Aorta (tissue), 5 donors: Measurements from ENCODE around the gene SMYD2. TPM values are rescaled to one million over a fixed set of nuclear protein-coding genes. Genes with fewer than 3 reads are reported as not detected.

Source experiments
- ATAC-seq: fragments of 200-7000 bp; cut with Tn5 transposase; one replicate; pipeline ENCODE4 v1.9.1; 2022; ENCODE audit warnings: moderate library complexity; ENCODE audit not compliant: low FRiP score
- DNase-seq, 2 donors: peaks; one replicate each; pipeline ENCODE4 v3.0.0-alpha.2; 2020
- H3K27ac ChIP-seq, 2 donors: one replicate each; pipeline ENCODE4 v1.5.1; 2013; ENCODE audit warnings: low read length in 2 of 2, mild to moderate bottlenecking in 2 of 2, moderate library complexity in 2 of 2, control low read depth in 1 of 2, inconsistent platforms in 1 of 2, low read depth in 1 of 2
- H3K27me3 ChIP-seq, 2 donors: one replicate each; pipeline ENCODE4 v1.6.1; 2013; ENCODE audit warnings: control low read depth in 1 of 2, low read length in 1 of 2, mild to moderate bottlenecking in 1 of 2, moderate library complexity in 1 of 2; ENCODE audit not compliant: insufficient read depth in 2 of 2, control insufficient read depth in 1 of 2
- H3K36me3 ChIP-seq, 2 donors: one replicate each; pipeline ENCODE4 v1.6.1; 2013; ENCODE audit warnings: control low read depth in 1 of 2, low read length in 1 of 2, mild to moderate bottlenecking in 1 of 2; ENCODE audit not compliant: insufficient read depth in 2 of 2, control insufficient read depth in 1 of 2
- H3K4me1 ChIP-seq, 2 donors: one replicate each; pipeline ENCODE4 v1.6.1; 2013; ENCODE audit warnings: low read length in 2 of 2, control low read depth in 1 of 2, mild to moderate bottlenecking in 1 of 2, moderate library complexity in 1 of 2; ENCODE audit not compliant: insufficient read depth in 2 of 2, control insufficient read depth in 1 of 2
- H3K4me3 ChIP-seq, 2 donors: one replicate each; pipeline ENCODE4 v1.5.1; 2013; ENCODE audit warnings: low read length in 2 of 2, control low read depth in 1 of 2, mild to moderate bottlenecking in 1 of 2
- H3K9me3 ChIP-seq: one replicate; pipeline ENCODE4 v1.6.1; 2013; ENCODE audit warnings: mild to moderate bottlenecking, low read length; ENCODE audit not compliant: control insufficient read depth
- WGBS, 2 donors: extraction: QIAGEN DNeasy Blood & Tissue Kit; methylation state at CpG; one replicate each; pipeline ENCODE4 v1.1.7; 2013; 5-methylcytosine and 5-hydroxymethylcytosine counted together
- intact Hi-C, 2 donors: fragments of 100-400 bp; cut with DNase I; formaldehyde crosslinking; loops; one replicate each; pipeline versions ENCODE4 v1.14.2 to v1.15.0; 2022
- polyA plus RNA-seq, 2 donors: library from polyadenylated mRNA; stranded (reverse); fragments of 200-250 nt; gene quantifications; one replicate each; pipeline ENCODE4 v1.2.3, GENCODE V29; 2013
- total RNA-seq, 2 donors: library from RNA; stranded (reverse); fragmentation: NEBNext Ultra II Directional; extraction: Animal tissue kit (Norgen Biotek cat#: 25700); gene quantifications; one replicate each; pipeline ENCODE4 v1.2.1, GENCODE V29; 2021
- donor health status: healthy with polysubstance abuse.
- donor health status: Bipolar disorder and iron deficiency.
- donor health status: DM: no; HTN: no; CAD: no.
- donor health status: DM: no; HTN: no; CAD: no.
- donor health status: DM: yes; HTN: yes; CAD: no.

Gene SMYD2
- total and polyA plus RNA-seq, 4 donors = 11.9 to 18.3 (median 12.8) TPM

DNA sequence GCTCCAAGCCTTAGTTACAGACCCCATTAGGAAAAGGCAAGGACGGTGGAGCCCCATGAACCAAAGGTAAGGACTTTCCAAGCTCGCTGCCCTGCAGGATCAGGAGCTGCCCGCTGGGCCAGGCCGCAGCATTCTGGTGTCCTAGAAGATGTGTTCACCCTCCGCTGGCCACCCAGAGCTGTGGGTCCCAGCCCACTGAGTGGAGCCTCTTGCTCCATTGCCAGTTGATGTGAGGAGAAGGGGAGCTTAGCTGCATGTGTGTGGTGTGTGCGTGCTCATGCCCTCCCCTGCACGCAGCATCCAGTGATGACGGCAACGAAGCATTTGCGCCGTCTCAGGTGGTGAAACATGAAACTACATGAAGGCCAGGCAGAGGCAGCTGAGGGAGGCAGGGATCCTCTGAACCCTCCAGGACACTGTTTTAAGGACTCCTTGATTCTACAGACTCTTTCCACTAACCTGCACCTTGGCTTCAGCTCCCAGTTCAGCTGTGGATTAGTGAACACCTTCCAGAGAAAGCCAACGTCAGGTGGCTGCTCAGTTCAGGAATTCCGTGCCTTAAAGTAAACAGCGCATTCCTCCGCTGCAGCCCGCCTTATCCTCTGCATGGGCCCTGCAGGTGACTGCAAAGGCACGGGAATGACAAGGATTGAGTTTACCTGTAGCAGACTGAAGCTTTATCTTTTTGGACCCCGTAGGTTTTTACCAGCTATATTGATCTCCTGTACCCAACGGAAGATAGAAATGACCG, 48.7 kb downstream of the SMYD2 start:
- no peaks in the 10 kb centered on the region for H3K9me3 ChIP-seq
- no peak for ATAC-seq
- no peaks in the 10 kb centered on the region for H3K27me3 ChIP-seq
- no peak overlapping the region for H3K27ac ChIP-seq
- intact Hi-C loops = loop anchor here (1.0 to 5.0 kb wide), 5 partner anchors 52 to 115 kb away; no protein-coding TSS in a partner anchor
- no peak for DNase-seq
- no peak overlapping the region for H3K4me3 ChIP-seq
- 93 to 94% methylated on average over 20 of the region's 20 CpGs for WGBS, 2 donors
- H3K4me1 ChIP-seq = no peaks in the 10 kb centered on the region
- no peaks in the 10 kb centered on the region for H3K36me3 ChIP-seq

DNA sequence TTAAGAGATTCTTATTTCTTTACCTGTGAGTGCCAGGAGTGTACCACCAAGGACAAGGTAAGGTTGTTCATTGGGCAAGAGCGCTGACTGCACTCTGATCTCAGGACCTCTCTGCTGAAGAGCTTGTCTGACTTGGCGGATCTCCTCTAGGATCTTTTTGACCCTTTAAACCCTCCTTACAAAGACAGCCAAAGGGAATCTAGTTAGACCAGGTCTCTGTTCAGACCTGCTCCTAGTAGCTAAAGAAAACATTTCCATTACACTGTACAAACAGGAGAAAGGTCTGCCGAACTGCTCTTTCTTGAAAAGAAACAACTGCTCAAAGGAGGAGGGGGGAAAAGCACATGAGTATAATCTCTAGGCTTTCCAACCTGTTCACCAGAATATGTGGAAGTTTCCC, 49.3 kb downstream of the SMYD2 start:
- no peak overlapping the region for H3K27ac ChIP-seq
- 84 to 92% methylated on average over 3 of the region's 3 CpGs for WGBS, 2 donors
- H3K9me3 ChIP-seq = no peaks in the 10 kb centered on the region
- H3K27me3 ChIP-seq = no peaks in the 10 kb centered on the region
- ATAC-seq (no peak), DNase-seq (no peak)
- intact Hi-C loops = no loop called here
- H3K4me1 ChIP-seq = no peaks in the 10 kb centered on the region
- no peaks in the 10 kb centered on the region for H3K36me3 ChIP-seq
- no peak overlapping the region for H3K4me3 ChIP-seq

DNA sequence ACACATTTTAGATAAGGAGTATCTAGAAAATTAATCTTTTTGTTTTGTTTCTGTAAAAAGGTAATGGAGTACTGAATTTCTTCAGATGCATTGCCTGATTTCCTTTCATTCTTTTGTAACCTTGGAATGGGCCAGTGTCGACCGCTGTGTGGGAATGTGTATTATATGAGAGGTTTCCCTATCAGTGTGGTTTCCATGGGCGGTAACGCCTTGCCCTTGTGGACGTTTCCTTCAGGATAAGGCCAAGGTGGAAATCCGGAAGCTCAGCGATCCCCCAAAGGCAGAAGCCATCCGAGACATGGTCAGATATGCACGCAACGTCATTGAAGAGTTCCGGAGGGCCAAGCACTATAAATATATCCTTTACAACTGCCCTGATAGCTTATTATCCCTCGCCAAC, 49.8 kb downstream of the SMYD2 start:
- H3K27ac ChIP-seq = no peak overlapping the region
- 91 to 93% methylated on average over 12 of the region's 12 CpGs for WGBS, 2 donors
- H3K9me3 ChIP-seq = no peaks in the 10 kb centered on the region
- H3K4me3 ChIP-seq = no peak overlapping the region
- H3K4me1 ChIP-seq = no peaks in the 10 kb centered on the region
- no peaks in the 10 kb centered on the region for H3K27me3 ChIP-seq
- H3K36me3 ChIP-seq = no peaks in the 10 kb centered on the region
- intact Hi-C loops = no loop called here
- DNase-seq (no peak), ATAC-seq (no peak)

DNA sequence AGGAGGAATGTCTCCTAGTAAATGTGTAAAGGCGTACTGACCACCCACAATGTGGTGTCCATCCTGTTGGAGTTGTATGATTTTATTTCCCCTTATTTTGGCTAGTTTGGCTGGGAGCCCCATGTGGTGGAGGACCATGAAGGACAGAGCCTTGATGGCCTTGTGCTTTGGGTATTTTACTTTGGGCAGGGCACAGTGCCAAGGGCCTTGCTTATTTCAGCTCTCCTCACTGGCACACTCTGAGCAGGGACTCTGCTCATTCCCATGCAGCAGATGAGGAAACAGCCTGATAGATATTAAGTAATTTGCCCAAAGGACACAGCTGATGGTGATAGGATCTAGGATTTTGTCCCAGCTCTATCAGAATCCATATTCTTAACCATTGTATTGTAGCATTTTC, 50.2 kb downstream of the SMYD2 start:
- intact Hi-C loops = no loop called here
- WGBS, 2 donors = 90 to 95% methylated on average over 1 of the region's 1 CpG
- Histone ChIP-seq H3K4me3 (no peak overlapping the region), H3K27ac (no peak overlapping the region), H3K27me3 (no peaks in the 10 kb centered on the region), H3K4me1 (no peaks in the 10 kb centered on the region), H3K9me3 (no peaks in the 10 kb centered on the region), H3K36me3 (no peaks in the 10 kb centered on the region)
- no peak for DNase-seq
- no peak for ATAC-seq

DNA sequence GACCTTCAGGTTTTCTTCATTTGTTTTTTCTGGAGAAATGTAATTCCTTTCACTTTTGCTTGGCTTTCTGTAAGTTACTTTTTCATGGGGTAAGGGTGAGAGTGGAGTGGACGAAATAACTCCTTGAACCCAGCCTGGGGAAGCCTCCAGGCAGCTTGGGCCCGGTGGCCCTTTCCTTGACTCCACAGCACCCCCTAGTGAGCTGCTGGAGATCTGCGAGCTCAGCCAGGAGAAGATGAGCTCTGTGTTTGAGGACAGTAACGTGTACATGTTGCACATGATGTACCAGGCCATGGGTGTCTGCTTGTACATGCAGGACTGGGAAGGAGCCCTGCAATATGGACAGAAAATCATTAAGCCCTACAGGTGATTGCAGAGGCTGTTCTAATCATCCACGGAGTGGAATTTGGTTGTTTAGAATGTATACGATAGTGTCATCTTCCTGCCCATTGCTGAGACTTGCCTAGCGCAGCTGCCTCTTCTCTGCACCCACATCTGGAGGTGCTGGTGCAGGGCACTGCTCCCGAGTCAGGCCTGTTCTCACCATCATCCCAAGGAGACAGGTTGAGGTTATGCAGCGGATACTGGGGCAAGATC, 51.0 kb downstream of the SMYD2 start:
- Histone ChIP-seq H3K4me1 (no peaks in the 10 kb centered on the region), H3K27me3 (no peaks in the 10 kb centered on the region), H3K27ac (no peak overlapping the region), H3K36me3 (no peaks in the 10 kb centered on the region), H3K4me3 (no peak overlapping the region), H3K9me3 (no peaks in the 10 kb centered on the region)
- intact Hi-C loops = loop anchor here (2.0 kb wide), 1 partner anchor 253 kb away; no protein-coding TSS in a partner anchor
- ATAC-seq (no peak), DNase-seq (no peak)
- WGBS, 2 donors = 75 to 81% methylated on average over 9 of the region's 9 CpGs

DNA sequence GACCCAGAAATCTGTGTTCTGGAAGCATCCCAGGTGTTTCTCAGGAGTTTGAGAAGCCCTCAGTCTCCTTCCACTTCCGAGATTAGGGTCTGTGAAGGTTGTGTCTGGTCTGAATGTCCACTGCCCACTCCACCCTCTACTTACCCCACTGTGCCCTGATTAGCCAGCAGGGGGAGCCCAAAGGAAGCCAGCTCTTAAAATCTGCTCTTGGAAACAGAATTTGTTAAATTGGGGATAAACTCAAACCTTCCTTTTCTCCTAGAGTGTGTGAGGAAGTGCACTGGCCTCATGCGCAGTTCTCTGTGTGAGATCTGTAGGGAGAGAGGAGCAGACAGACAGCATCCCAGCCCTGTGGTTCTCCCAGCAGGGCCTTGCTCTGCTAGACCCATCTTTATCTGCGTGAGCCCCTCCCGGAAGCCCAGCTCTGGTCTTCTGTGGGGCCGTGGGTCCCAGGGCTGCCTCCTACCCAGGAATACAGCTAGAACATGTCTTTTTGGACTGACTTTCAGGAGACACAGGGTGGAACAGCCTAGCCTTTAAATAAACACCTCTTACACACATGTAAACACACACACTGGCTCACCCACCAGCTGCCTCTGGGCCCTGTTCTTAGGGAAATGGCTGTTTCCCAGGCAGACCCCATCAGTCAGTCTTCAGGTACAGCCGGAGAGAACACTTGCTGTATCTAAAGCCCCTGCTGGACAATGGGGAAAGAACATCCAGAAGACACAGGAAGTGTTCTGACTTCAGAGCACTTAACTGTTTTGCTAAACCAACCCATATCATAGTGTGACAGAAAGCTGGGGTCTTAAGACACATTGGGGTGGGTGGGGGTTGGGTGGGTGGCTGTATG, 52.2 kb downstream of the SMYD2 start:
- DNase-seq (peak in 1 of 2 donors; percentile 63), ATAC-seq (peak; percentile 53)
- Histone ChIP-seq H3K36me3 (no peaks in the 10 kb centered on the region), H3K9me3 (no peaks in the 10 kb centered on the region), H3K4me1 (peaks cover 0 to 3% of the 10 kb centered on the region in 2 donors), H3K4me3 (no peak overlapping the region), H3K27ac (no peak overlapping the region), H3K27me3 (no peaks in the 10 kb centered on the region)
- intact Hi-C loops = loop anchor here (2.0 kb wide), 1 partner anchor 252 kb away; no protein-coding TSS in a partner anchor
- WGBS, 2 donors = 53 to 60% methylated on average over 6 of the region's 6 CpGs

DNA sequence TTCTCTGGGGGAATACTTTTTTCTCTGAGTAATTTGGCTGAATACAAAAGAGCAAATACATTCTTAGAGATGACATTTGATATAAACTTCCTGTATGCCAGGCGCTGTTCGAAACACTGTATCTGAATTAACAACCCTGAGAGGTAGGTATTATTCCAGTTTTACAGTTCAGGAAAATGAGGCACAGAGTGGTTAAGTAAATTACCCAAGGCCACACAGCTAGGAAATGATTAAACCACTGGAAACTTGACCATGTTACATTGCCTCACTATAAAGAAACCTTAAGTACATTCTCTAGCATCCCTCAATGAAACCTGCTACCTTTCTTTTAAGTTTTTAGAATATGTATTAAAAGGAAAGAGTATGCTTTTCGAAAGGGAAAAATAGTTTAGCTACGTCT, 54.6 kb downstream of the SMYD2 start:
- intact Hi-C loops = no loop called here
- Histone ChIP-seq H3K27ac (no peak overlapping the region), H3K9me3 (no peaks in the 10 kb centered on the region), H3K4me1 (peaks cover 0 to 3% of the 10 kb centered on the region in 2 donors), H3K4me3 (no peak overlapping the region), H3K36me3 (no peaks in the 10 kb centered on the region), H3K27me3 (no peaks in the 10 kb centered on the region)
- DNase-seq (no peak), ATAC-seq (no peak)
- 96 to 98% methylated on average over 4 of the region's 4 CpGs for WGBS, 2 donors

DNA sequence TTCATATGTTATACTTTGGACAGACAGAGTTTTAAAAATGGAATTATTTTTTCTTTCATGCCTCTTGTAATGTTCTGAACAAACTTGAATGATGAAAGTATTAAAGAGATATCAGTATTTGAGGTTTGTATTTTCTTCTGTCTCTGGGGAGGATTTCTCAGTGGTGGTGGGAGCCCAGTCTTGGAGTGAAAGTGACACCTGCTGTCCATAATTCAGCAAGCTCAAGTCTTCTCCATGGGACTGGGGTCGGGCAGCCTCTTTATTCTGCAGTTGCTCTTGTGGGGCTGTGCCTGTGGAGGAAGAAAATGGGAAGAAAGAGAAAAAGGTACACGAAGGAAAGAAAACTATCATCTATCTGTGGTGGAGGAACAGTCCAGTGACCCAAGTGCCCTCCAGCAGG, 56.1 kb downstream of the SMYD2 start:
- Histone ChIP-seq H3K27ac (no peak overlapping the region), H3K4me1 (peaks cover 0 to 3% of the 10 kb centered on the region in 2 donors), H3K4me3 (no peak overlapping the region), H3K36me3 (no peaks in the 10 kb centered on the region), H3K9me3 (no peaks in the 10 kb centered on the region), H3K27me3 (no peaks in the 10 kb centered on the region)
- DNase-seq (no peak), ATAC-seq (no peak)
- 32 to 55% methylated on average over 2 of the region's 2 CpGs for WGBS, 2 donors
- intact Hi-C loops = no loop called here
